Chondrocyte (in vitro differentiated cells): ENCODE data around the gene DEPDC4. TPM values are rescaled to one million over a fixed set of nuclear protein-coding genes. Genes with fewer than 3 reads are reported as not detected.

ENCODE experiments used
- DNase-seq: peaks from one replicate; pipeline ENCODE4 v3.0.0; 2021; ENCODE audit warnings: mixed read lengths, low spot score
- H3K27ac Mint-ChIP-seq: one replicate; pipeline ENCODE4 v1.8.0; 2021; ENCODE audit warnings: mild to moderate bottlenecking, moderate library complexity, mixed read lengths; ENCODE audit not compliant: unreplicated experiment
- H3K27me3 Mint-ChIP-seq: 2 replicates; pipeline ENCODE4 v1.8.0; 2021; ENCODE audit warnings: low read depth, mixed read lengths
- H3K36me3 Mint-ChIP-seq: 2 replicates; pipeline ENCODE4 v1.8.0; 2021; ENCODE audit warnings: low read depth, mixed read lengths
- H3K4me1 Mint-ChIP-seq: 2 replicates; pipeline ENCODE4 v1.8.0; 2021; ENCODE audit warnings: low read depth, mild to moderate bottlenecking, mixed read lengths
- H3K4me3 Mint-ChIP-seq: one replicate; pipeline ENCODE4 v1.8.0; 2021; ENCODE audit warnings: mild to moderate bottlenecking, moderate library complexity, mixed read lengths; ENCODE audit not compliant: unreplicated experiment
- H3K9me3 Mint-ChIP-seq: 2 replicates; pipeline ENCODE4 v1.8.0; 2021; ENCODE audit warnings: low read depth, mixed read lengths
- CTCF ChIP-seq: fragments of 200-600 bp; sonication (generic); IDR thresholded peaks from 2 replicates; pipeline ENCODE4 v1.5.0; 2021; ENCODE audit warnings: antibody characterized with exemption, mild to moderate bottlenecking, moderate library complexity
- total RNA-seq: library from RNA; stranded (reverse); gene quantifications from 3 replicates; pipeline ENCODE4 v1.2.1, GENCODE V29; 2021

Gene DEPDC4
- total RNA-seq, 1 donor from 2014 or later, result 0.57 TPM

DNA sequence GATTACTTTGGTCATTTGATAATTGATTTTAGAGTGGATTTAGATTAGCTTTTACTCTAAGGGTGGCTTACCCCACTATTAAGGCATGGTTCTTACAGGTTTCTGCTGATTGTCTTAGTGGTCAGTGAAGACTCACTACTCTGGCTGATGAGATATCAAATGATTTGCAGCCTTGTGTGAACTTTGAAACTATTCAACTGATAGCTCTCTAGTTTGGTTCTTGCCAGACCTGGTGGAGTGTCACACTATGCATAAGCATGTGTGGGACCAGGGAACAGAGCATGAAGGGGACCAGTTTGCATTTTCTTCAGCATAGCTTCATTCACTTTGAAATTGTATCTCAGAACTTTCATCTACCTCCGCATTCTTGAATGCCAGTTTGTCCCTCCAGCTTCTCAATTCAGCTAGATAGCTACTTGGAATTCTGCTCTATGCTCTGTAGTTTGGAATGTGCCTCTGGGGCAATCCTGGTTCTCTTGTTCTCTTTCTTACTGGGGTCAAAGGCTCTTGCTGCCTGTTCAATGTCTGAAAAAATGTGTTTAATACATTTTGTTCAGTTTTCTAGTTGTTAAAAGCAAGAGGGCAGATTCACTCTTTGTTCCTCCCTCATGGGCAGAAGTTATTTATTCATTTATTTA lies 12.8 kb upstream of the DEPDC4 start:
- no peak for DNase-seq
- no peak for TF ChIP-seq CTCF
- Mint-ChIP-seq H3K4me1 (peaks cover 14% of the 10 kb centered on the region), H3K27me3 (no peaks in the 10 kb centered on the region), H3K9me3 (no peaks in the 10 kb centered on the region), H3K36me3 (peaks cover 2% of the 10 kb centered on the region), H3K27ac (peak overlapping the region; percentile 55), H3K4me3 (no peak overlapping the region)

DNA sequence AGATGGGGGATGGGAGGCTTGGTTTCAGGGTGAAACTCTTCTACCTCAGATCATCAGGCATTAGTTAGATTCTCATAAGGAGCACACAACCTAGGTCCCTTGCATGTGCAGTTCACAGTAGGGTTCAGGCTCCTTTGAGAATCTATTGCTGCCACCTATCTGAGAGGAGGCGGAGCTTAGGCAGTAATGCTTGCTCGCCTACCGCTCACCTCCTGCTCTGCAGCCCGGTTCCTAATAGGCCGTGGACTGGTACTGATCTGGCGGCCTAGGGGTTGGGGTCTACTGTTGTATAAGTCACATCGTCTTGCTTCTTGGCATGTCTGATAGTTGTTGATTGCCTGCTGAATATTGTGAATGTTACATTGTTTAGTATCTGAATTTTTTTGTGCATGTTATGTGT lies 12.3 kb upstream of the DEPDC4 start:
- H3K4me3 Mint-ChIP-seq, result no peak overlapping the region
- H3K9me3 Mint-ChIP-seq, result no peaks in the 10 kb centered on the region
- no peaks in the 10 kb centered on the region for H3K27me3 Mint-ChIP-seq
- peaks cover 18% of the 10 kb centered on the region for H3K4me1 Mint-ChIP-seq
- TF ChIP-seq CTCF, result no peak
- DNase-seq, result no peak
- peaks cover 2% of the 10 kb centered on the region for H3K36me3 Mint-ChIP-seq
- no peak overlapping the region for H3K27ac Mint-ChIP-seq

DNA sequence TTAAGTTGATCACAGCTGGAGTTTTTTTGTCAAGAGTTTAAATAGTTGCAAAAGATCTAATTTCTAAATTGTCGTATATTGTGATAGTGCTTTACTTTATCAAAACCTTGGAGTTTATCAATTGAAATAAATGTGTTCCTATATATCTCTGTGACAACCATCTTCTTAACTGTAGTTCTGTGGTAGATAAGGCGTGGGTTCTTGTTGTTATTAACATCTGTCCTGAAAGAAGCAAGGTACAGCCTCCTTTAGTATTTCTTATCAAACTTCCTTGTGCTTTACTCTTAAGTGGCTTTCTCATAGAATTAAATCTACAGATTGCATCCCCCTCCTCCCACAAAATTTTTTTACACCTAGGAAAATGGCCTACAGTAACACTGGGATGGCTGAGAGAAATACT lies 7.4 kb upstream of the DEPDC4 start:
- Mint-ChIP-seq H3K27me3 (no peaks in the 10 kb centered on the region), H3K27ac (no peak overlapping the region)

GRCh38 chr12:100273782-100274181 lies 6.9 kb upstream of the DEPDC4 start:
- no peak for TF ChIP-seq CTCF
- peaks cover 43% of the 10 kb centered on the region for H3K4me1 Mint-ChIP-seq
- H3K27me3 Mint-ChIP-seq, result no peaks in the 10 kb centered on the region
- H3K4me3 Mint-ChIP-seq, result no peak overlapping the region
- H3K27ac Mint-ChIP-seq, result no peak overlapping the region
- H3K9me3 Mint-ChIP-seq, result no peaks in the 10 kb centered on the region
- H3K36me3 Mint-ChIP-seq, result peaks cover 2% of the 10 kb centered on the region
- no peak for DNase-seq

More for the DNA sequence above, 7.4 kb upstream of the DEPDC4 start:
- Mint-ChIP-seq H3K4me1 (peaks cover 41% of the 10 kb centered on the region), H3K4me3 (no peak overlapping the region), H3K9me3 (no peaks in the 10 kb centered on the region), H3K36me3 (peaks cover 2% of the 10 kb centered on the region)
- no peak for TF ChIP-seq CTCF
- DNase-seq, result no peak

- Mint-ChIP-seq H3K4me3 (peak overlapping the region; percentile 99), H3K27ac (peak overlapping the region; percentile 97), H3K9me3 (no peaks in the 10 kb centered on the region), H3K27me3 (no peaks in the 10 kb centered on the region), H3K4me1 (peaks cover 52% of the 10 kb centered on the region), H3K36me3 (no peaks in the 10 kb centered on the region)
- no peak for DNase-seq
- no peak for TF ChIP-seq CTCF
Measured at GRCh38 chr12:100268835-100269564, 2.1 kb upstream of the DEPDC4 start.
